Cardiac muscle cell (in vitro differentiated cells and primary cell): ENCODE results near the gene CFAP161. TPM values are rescaled to one million over a fixed set of nuclear protein-coding genes. Genes with fewer than 3 reads are reported as not detected.

Source experiments
- DNase-seq, 2 donors: peaks; one replicate each; pipeline versions ENCODE4 v3.0.0 to v3.0.0-alpha.2; 2010 to 2017; ENCODE audit warnings: low read depth in 1 of 2, low spot score in 1 of 2
- H3K27ac ChIP-seq: fragments of 200-600 bp; sonication (generic); 2 replicates; pipeline ENCODE4 v1.5.1; 2016
- H3K27me3 ChIP-seq: fragments of 200-600 bp; sonication (generic); 2 replicates; pipeline ENCODE4 v1.6.0; 2016; ENCODE audit warnings: control low read depth
- H3K36me3 ChIP-seq: fragments of 200-600 bp; sonication (generic); 2 replicates; pipeline ENCODE4 v1.5.1; 2016; ENCODE audit warnings: control low read depth
- H3K4me1 ChIP-seq: fragments of 200-600 bp; sonication (generic); 2 replicates; pipeline ENCODE4 v1.8.1; 2017; ENCODE audit warnings: low read depth, mild to moderate bottlenecking, mixed run types
- H3K4me3 ChIP-seq: fragments of 200-600 bp; sonication (generic); 2 replicates; pipeline ENCODE4 v1.5.1; 2016; ENCODE audit warnings: mild to moderate bottlenecking
- H3K9me3 ChIP-seq: fragments of 200-600 bp; sonication (generic); 2 replicates; pipeline ENCODE4 v1.5.1; 2017; ENCODE audit warnings: low read depth, mild to moderate bottlenecking, control low read depth
- CTCF ChIP-seq: IDR thresholded peaks from 2 replicates; pipeline ENCODE4 v1.5.1; 2012; ENCODE audit warnings: low read depth, mild to moderate bottlenecking, low read length
- polyA plus RNA-seq: library from polyadenylated mRNA; unstranded; fragments of >200 nt; fragmentation: Nextera tagmentation; extraction: Ambion mirVana; gene quantifications from 2 replicates; pipeline ENCODE4 v1.2.1, GENCODE V29; 2016
- total RNA-seq: library from RNA; depleted of rRNA; stranded (reverse); fragments of >200 nt; gene quantifications from 2 replicates; pipeline ENCODE4 v1.2.3, GENCODE V29; 2016

Gene CFAP161
- total and polyA plus RNA-seq, 2 experiments from 2014 or later, result not detected

- Histone ChIP-seq H3K4me1 (no peaks in the 10 kb centered on the region), H3K27me3 (peaks cover 10% of the 10 kb centered on the region), H3K36me3 (no peaks in the 10 kb centered on the region), H3K27ac (no peak overlapping the region), H3K4me3 (no peak overlapping the region), H3K9me3 (no peaks in the 10 kb centered on the region)
- no peak for TF ChIP-seq CTCF
- peak in 1 of 2 donors; percentile 44 for DNase-seq
These were observed 35.0 kb upstream of the CFAP161 start for GRCh38 chr15:81098861-81099651.

DNA sequence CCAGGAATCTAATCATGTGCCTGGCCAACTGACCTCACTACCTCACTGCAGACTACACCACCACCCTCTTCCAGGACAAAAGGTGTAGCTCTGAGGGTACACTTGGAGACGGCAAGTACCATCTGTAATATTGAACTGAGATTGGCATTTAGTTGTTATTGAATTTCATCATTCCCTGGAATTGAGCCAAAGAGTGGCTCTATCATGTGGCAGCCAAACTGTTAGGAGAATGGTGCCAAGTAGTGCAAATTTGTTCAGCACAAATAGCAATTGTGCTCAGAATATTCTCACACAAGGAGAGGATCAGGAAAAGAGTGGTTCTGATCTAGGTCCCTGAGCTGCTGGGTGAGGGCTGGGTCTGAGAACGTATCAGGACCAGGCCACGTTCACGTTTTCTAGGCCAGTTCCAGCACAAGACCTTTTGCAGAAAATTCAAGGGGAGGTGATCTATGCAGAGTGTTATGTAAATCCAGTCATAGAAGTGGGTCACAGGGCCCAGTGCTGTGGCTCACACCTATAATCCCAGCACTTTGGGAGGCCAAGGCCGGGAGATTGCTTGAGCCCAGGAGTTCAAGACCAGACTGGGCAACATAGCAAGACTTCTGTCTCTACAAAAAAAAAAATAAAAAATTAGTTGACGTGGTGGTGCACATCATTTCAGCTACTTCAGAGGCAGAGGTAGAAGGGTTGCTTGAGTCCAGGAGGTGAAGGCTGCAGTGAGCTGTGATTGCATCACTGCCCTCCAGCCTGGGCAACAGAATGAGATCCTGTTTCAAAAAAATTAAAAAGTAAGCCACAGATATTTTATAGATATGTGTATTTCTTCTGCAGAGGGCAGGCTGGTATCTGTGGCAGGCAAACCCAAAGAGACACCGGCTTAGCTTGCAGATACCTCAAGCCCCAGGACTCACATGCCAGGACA, 31.9 kb upstream of the CFAP161 start:
- Histone ChIP-seq H3K27me3 (peaks cover 23% of the 10 kb centered on the region), H3K36me3 (no peaks in the 10 kb centered on the region), H3K4me1 (no peaks in the 10 kb centered on the region), H3K9me3 (no peaks in the 10 kb centered on the region), H3K4me3 (no peak overlapping the region), H3K27ac (no peak overlapping the region)
- TF ChIP-seq CTCF, result no peak
- no peak for DNase-seq

GRCh38 chr15:81103857-81104256, 30.2 kb upstream of the CFAP161 start:
- H3K4me3 ChIP-seq, result no peak overlapping the region
- no peaks in the 10 kb centered on the region for H3K9me3 ChIP-seq
- H3K36me3 ChIP-seq, result no peaks in the 10 kb centered on the region
- H3K27ac ChIP-seq, result no peak overlapping the region
- TF ChIP-seq CTCF, result no peak
- no peak for DNase-seq
- no peaks in the 10 kb centered on the region for H3K4me1 ChIP-seq
- H3K27me3 ChIP-seq, result peaks cover 23% of the 10 kb centered on the region

- H3K36me3 ChIP-seq, result no peaks in the 10 kb centered on the region
- H3K9me3 ChIP-seq, result no peaks in the 10 kb centered on the region
- no peaks in the 10 kb centered on the region for H3K4me1 ChIP-seq
- no peak overlapping the region for H3K4me3 ChIP-seq
- H3K27me3 ChIP-seq, result peaks cover 23% of the 10 kb centered on the region
- no peak for TF ChIP-seq CTCF
- no peak for DNase-seq
- no peak overlapping the region for H3K27ac ChIP-seq
These were observed 28.5 kb upstream of the CFAP161 start for GRCh38 chr15:81105545-81105944.

- Histone ChIP-seq H3K27me3 (peaks cover 26% of the 10 kb centered on the region), H3K4me3 (no peak overlapping the region), H3K4me1 (no peaks in the 10 kb centered on the region), H3K9me3 (no peaks in the 10 kb centered on the region), H3K27ac (no peak overlapping the region), H3K36me3 (no peaks in the 10 kb centered on the region)
- peak; percentile 66 to 83 for DNase-seq
- peak; percentile 75 for TF ChIP-seq CTCF
These were observed 27.5 kb upstream of the CFAP161 start for GRCh38 chr15:81106560-81106959.
